Tibial artery (tissue), 4 donors: ENCODE results near the gene CARNS1.
"Not testable (repeated sequence)": the region's sequence is repeated elsewhere in the genome, so short reads cannot be mapped to it uniquely, and the experiment has no call there.

ENCODE experiments used
- DNase-seq, 2 donors: peaks; one replicate each; pipeline ENCODE4 v3.0.0-alpha.2; 2019
- H3K27ac ChIP-seq, 2 donors: fragments of 200-600 bp; sonication (generic) in 1 of 2; 1 replicate in 1 of 2; 2 replicates in 1 of 2; pipeline ENCODE4 v1.5.1; 2018 to 2019; ENCODE audit warnings: mild to moderate bottlenecking in 1 of 2
- H3K27me3 ChIP-seq, 2 donors: fragments of 200-600 bp; sonication (generic) in 1 of 2; one replicate each; pipeline versions ENCODE4 v1.5.1 to v1.6.0; 2016 to 2019
- H3K36me3 ChIP-seq, 3 donors: fragments of 200-600 bp; sonication (generic) in 2 of 3; one replicate each; pipeline ENCODE4 v1.5.1; 2016 to 2019; ENCODE audit warnings: mild to moderate bottlenecking in 2 of 3
- H3K4me1 ChIP-seq, 4 donors: fragments of 200-600 bp; sonication (generic) in 2 of 4; 1 replicate in 3 of 4; 2 replicates in 1 of 4; pipeline ENCODE4 v1.5.1; 2016 to 2019
- H3K4me3 ChIP-seq, 2 donors: fragments of 200-600 bp; sonication (generic) in 1 of 2; 1 replicate in 1 of 2; 2 replicates in 1 of 2; pipeline ENCODE4 v1.5.1; 2018 to 2019; ENCODE audit warnings: mild to moderate bottlenecking in 2 of 2
- H3K9me3 ChIP-seq, 3 donors: fragments of 200-600 bp; sonication (generic) in 1 of 3; one replicate each; pipeline ENCODE4 v1.5.1; 2016 to 2019
- intact Hi-C: fragments of 100-400 bp; cut with DNase I; formaldehyde crosslinking; loops from one replicate; pipeline ENCODE4 v1.15.0; 2023; ENCODE audit warnings: low total_unique reads
- TF ChIP-seq, protein P1 (sequence below), 2 experiments: fragments of 200-600 bp in 1 of 2; fragments of 450-650 bp in 1 of 2; IDR thresholded peaks; one replicate each; pipeline ENCODE4 v1.5.1; 2017 to 2019; ENCODE audit warnings: antibody characterized with exemption in 2 of 2, mild to moderate bottlenecking in 1 of 2, moderate library complexity in 1 of 2

Gene CARNS1

GRCh38 chr11:67421430-67422031, 6.1 kb downstream of the CARNS1 start:
- H3K4me1 ChIP-seq: peaks cover 5 to 46% (median 42%) of the 10 kb centered on the region in 4 donors
- peak overlapping the region; percentile 93 to 95 for H3K27ac ChIP-seq
- no peak for DNase-seq
- intact Hi-C loops: loop anchor here (5.0 kb wide), 1 partner anchor 46 kb away; the partner anchor contains the start of gene TMEM134
- H3K36me3 ChIP-seq: no peaks in the 10 kb centered on the region
- H3K9me3 ChIP-seq: no peaks in the 10 kb centered on the region
- H3K4me3 ChIP-seq: peak overlapping the region; percentile 64 to 80
- H3K27me3 ChIP-seq: no peaks in the 10 kb centered on the region
- TF ChIP-seq, protein P1, sequence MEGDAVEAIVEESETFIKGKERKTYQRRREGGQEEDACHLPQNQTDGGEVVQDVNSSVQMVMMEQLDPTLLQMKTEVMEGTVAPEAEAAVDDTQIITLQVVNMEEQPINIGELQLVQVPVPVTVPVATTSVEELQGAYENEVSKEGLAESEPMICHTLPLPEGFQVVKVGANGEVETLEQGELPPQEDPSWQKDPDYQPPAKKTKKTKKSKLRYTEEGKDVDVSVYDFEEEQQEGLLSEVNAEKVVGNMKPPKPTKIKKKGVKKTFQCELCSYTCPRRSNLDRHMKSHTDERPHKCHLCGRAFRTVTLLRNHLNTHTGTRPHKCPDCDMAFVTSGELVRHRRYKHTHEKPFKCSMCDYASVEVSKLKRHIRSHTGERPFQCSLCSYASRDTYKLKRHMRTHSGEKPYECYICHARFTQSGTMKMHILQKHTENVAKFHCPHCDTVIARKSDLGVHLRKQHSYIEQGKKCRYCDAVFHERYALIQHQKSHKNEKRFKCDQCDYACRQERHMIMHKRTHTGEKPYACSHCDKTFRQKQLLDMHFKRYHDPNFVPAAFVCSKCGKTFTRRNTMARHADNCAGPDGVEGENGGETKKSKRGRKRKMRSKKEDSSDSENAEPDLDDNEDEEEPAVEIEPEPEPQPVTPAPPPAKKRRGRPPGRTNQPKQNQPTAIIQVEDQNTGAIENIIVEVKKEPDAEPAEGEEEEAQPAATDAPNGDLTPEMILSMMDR (IDR thresholded peaks at IDR 0.05): no peak

GRCh38 chr11:67422891-67423290, 7.4 kb downstream of the CARNS1 start:
- no peak for DNase-seq
- Histone ChIP-seq H3K36me3 (no peaks in the 10 kb centered on the region), H3K27me3 (no peaks in the 10 kb centered on the region), H3K9me3 (no peaks in the 10 kb centered on the region), H3K27ac (no peak overlapping the region), H3K4me1 (peaks cover 0 to 40% (median 33%) of the 10 kb centered on the region in 4 donors), H3K4me3 (no peak overlapping the region)
- intact Hi-C loops: loop anchor here (5.0 kb wide), 1 partner anchor 44 kb away; the partner anchor contains the start of gene TMEM134
- TF ChIP-seq, protein P1 (IDR thresholded peaks at IDR 0.05): no peak

GRCh38 chr11:67423466-67423865, 8.0 kb downstream of the CARNS1 start:
- peaks cover 0 to 35% (median 27%) of the 10 kb centered on the region in 4 donors for H3K4me1 ChIP-seq
- no peak for DNase-seq
- H3K27me3 ChIP-seq: no peaks in the 10 kb centered on the region
- H3K9me3 ChIP-seq: no peaks in the 10 kb centered on the region
- TF ChIP-seq, protein P1 (IDR thresholded peaks at IDR 0.05): no peak
- H3K36me3 ChIP-seq: no peaks in the 10 kb centered on the region
- no peak overlapping the region for H3K4me3 ChIP-seq
- no peak overlapping the region for H3K27ac ChIP-seq
- intact Hi-C loops: loop anchor here (5.0 kb wide), 1 partner anchor 44 kb away; the partner anchor contains the start of gene TMEM134

GRCh38 chr11:67423891-67424613, 8.6 kb downstream of the CARNS1 start:
- no peaks in the 10 kb centered on the region for H3K36me3 ChIP-seq
- no peak for DNase-seq
- H3K27me3 ChIP-seq: no peaks in the 10 kb centered on the region
- no peaks in the 10 kb centered on the region for H3K9me3 ChIP-seq
- intact Hi-C loops: loop anchor here (5.0 kb wide), 1 partner anchor 43 kb away; the partner anchor contains the start of gene TMEM134
- TF ChIP-seq, protein P1 (IDR thresholded peaks at IDR 0.05): no peak
- peaks cover 0 to 34% (median 25%) of the 10 kb centered on the region in 4 donors for H3K4me1 ChIP-seq
- no peak overlapping the region for H3K27ac ChIP-seq
- H3K4me3 ChIP-seq: no peak overlapping the region

DNA sequence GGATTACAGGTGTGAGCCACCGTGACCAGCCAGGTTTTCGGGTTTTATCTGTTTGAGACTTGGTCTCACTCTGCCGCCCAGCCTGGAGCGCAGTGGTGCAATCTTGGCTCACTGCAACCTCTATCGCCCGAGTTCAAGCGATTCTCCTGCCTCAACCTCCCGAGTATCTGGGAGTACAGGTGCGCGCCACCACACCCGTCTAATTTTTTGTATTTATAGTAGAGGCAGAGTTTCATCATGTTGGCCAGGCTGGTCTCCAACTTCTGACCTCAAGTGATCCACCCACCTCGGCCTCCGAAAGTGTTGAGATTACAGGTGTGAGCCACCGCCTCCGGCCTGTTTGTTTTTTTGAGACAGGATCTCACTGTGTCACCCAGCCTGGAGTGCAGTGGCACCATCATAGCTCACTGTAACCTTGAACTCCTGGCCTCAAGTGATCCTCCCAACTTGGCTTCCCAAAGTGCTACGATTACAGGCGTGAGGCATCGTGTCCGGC, 11.9 kb downstream of the CARNS1 start:
- Histone ChIP-seq H3K36me3 (peaks cover 23 to 26% (median 23%) of the 10 kb centered on the region in 3 donors), H3K4me1 (peaks cover 0 to 25% (median 18%) of the 10 kb centered on the region in 4 donors), H3K27ac (peak overlapping the region; percentile 84 to 87), H3K4me3 (peak overlapping the region; percentile 63 to 77)
- intact Hi-C loops, DNase-seq, H3K27me3 ChIP-seq, H3K9me3 ChIP-seq: not testable (repeated sequence)
